Nephron progenitor cell (in vitro differentiated cells): Measurements from ENCODE around the gene ZNF425.

Experiments used
- DNase-seq: peaks from one replicate; pipeline ENCODE4 v3.0.0; 2021
- H3K27ac Mint-ChIP-seq: 2 replicates; pipeline ENCODE4 v1.8.0; 2021; ENCODE audit warnings: mild to moderate bottlenecking, moderate library complexity, mixed read lengths
- H3K27me3 Mint-ChIP-seq: 2 replicates; pipeline ENCODE4 v1.8.0; 2021; ENCODE audit warnings: mild to moderate bottlenecking, low read depth, mixed read lengths; ENCODE audit not compliant: poor library complexity
- H3K36me3 Mint-ChIP-seq: 2 replicates; pipeline ENCODE4 v1.8.0; 2021; ENCODE audit warnings: low read depth, mixed read lengths
- H3K4me1 Mint-ChIP-seq: 2 replicates; pipeline ENCODE4 v1.8.0; 2021; ENCODE audit warnings: mixed read lengths
- H3K4me3 Mint-ChIP-seq: 2 replicates; pipeline ENCODE4 v1.8.0; 2021; ENCODE audit warnings: mild to moderate bottlenecking, moderate library complexity, mixed read lengths
- H3K9me3 Mint-ChIP-seq: 2 replicates; pipeline ENCODE4 v1.8.0; 2021; ENCODE audit warnings: mild to moderate bottlenecking, moderate library complexity, mixed read lengths
- TF ChIP-seq, protein P1 (sequence below): fragments of 200-600 bp; sonication (generic); IDR thresholded peaks from 2 replicates; pipeline ENCODE4 v1.5.0; 2021; ENCODE audit warnings: antibody characterized with exemption

The ZNF425 gene

DNA sequence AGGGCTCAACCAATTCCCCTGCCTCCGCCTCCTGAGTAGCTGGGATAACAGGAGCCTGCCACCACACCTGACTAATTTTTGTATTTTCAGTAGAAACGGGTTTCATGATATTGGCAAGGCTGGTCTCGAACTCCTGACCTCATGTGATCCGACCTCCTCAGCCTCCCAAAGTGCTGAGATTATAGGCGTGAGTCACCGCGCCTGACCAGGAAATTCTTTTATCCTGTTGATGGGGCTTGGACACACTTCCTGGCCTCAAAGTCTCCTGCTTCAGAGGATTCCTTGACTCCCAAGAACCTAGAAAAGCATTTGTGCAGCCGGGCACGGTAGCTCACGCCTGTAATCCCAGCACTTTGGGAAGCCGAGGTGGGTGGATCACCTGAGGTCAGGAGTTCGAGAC lies 16.2 kb downstream of the ZNF425 start:
- Mint-ChIP-seq H3K4me3 (no peak overlapping the region), H3K27me3 (peaks cover 3% of the 10 kb centered on the region), H3K9me3 (no peaks in the 10 kb centered on the region), H3K27ac (no peak overlapping the region), H3K4me1 (no peaks in the 10 kb centered on the region), H3K36me3 (peaks cover 34% of the 10 kb centered on the region)
- no peak for DNase-seq
- TF ChIP-seq, protein P1, sequence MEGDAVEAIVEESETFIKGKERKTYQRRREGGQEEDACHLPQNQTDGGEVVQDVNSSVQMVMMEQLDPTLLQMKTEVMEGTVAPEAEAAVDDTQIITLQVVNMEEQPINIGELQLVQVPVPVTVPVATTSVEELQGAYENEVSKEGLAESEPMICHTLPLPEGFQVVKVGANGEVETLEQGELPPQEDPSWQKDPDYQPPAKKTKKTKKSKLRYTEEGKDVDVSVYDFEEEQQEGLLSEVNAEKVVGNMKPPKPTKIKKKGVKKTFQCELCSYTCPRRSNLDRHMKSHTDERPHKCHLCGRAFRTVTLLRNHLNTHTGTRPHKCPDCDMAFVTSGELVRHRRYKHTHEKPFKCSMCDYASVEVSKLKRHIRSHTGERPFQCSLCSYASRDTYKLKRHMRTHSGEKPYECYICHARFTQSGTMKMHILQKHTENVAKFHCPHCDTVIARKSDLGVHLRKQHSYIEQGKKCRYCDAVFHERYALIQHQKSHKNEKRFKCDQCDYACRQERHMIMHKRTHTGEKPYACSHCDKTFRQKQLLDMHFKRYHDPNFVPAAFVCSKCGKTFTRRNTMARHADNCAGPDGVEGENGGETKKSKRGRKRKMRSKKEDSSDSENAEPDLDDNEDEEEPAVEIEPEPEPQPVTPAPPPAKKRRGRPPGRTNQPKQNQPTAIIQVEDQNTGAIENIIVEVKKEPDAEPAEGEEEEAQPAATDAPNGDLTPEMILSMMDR = no peak

DNA sequence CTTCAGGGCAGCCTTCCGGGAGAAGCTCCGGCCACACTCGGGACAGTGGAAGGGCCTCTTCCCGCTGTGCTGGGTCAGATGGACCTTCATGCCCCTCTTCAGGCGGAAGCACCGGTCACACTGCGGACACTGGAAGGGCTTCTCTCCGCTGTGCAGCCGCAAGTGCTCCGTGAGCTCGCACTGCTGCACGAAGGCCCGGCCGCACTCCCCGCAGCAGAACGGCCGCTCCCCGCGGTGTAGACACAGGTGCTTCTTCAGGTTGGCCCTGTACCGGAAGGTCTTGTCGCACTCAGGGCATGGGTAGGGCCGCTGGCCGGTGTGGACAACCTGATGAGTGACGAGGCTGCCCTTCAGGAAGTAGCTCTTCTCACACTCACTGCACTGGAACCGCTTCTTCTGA lies 21.4 kb downstream of the ZNF425 start:
- Mint-ChIP-seq H3K27ac (peak overlapping the region; percentile 92), H3K4me1 (peaks cover 5% of the 10 kb centered on the region), H3K9me3 (no peaks in the 10 kb centered on the region), H3K27me3 (peaks cover 3% of the 10 kb centered on the region), H3K4me3 (no peak overlapping the region), H3K36me3 (peaks cover 41% of the 10 kb centered on the region)
- TF ChIP-seq, protein P1 = no peak
- DNase-seq = no peak

DNA sequence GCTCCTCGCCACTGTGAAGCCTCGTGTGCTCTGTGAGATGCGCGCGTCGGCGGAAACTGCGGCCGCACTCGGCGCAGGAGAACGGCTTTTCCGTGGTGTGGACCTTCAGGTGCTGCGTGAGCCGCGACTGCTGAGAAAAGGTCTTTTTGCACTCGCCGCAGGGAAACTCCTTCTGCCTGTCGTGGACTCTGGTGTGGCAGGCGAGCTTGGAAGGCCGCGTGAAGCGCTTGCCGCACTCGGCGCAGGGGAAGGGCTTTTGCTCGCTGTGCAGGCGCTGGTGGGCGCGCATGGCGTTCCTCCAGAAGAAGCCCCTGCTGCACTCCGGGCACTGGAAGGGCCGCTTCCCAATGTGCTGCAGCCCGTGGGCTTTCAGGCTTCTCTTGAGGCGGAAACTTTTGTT lies 21.9 kb downstream of the ZNF425 start:
- Mint-ChIP-seq H3K27ac (no peak overlapping the region), H3K36me3 (peaks cover 37% of the 10 kb centered on the region), H3K4me3 (no peak overlapping the region), H3K9me3 (no peaks in the 10 kb centered on the region), H3K4me1 (peaks cover 7% of the 10 kb centered on the region), H3K27me3 (peaks cover under 1% of the 10 kb centered on the region)
- TF ChIP-seq, protein P1 = no peak
- no peak for DNase-seq

DNA sequence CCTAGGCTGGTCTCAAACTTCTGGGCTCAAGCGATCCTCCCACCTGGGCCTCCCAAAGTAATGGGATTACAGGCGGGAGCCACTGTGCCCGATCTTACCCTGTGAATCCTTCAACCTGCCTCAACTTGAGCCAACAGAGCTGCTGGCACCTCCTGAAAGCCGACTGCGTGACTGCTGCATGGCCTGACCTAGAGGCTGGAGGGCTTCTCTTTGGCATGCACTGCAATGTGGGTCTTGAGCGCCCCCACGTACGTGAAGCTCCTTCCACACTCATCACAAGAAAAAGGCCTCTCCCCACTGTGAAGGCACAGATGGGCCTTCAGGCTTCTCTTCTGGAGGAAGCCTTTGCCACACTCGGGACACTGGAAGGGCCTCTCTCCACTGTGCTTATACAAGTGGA lies 22.7 kb downstream of the ZNF425 start:
- H3K4me3 Mint-ChIP-seq = no peak overlapping the region

DNA sequence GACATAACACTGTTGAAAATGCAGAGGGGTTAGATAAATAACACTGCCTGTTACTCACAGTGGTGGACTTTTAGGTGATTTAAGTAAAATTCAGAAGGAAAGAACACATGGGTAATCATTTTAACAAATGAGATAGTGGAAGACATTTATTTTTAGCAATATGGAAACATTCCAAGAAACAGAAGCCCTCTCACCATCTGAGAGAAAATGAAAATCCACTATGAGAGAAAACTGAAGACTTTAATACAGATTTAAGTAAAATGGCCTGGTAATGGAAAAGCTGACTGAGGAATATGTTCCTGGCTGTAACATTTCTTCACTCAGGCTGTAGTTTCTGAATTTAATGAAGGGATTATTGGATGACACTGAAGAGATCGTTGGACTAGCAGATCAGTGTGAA lies 23.5 kb downstream of the ZNF425 start:
- TF ChIP-seq, protein P1 = no peak
- H3K27me3 Mint-ChIP-seq = no peaks in the 10 kb centered on the region
- peaks cover 30% of the 10 kb centered on the region for H3K36me3 Mint-ChIP-seq
- H3K9me3 Mint-ChIP-seq = no peaks in the 10 kb centered on the region
- DNase-seq = no peak
- no peak overlapping the region for H3K27ac Mint-ChIP-seq
- H3K4me3 Mint-ChIP-seq = no peak overlapping the region
- peaks cover 10% of the 10 kb centered on the region for H3K4me1 Mint-ChIP-seq

More for the DNA sequence above, 22.7 kb downstream of the ZNF425 start:
- Mint-ChIP-seq H3K4me1 (peaks cover 10% of the 10 kb centered on the region), H3K27ac (no peak overlapping the region), H3K36me3 (peaks cover 30% of the 10 kb centered on the region), H3K27me3 (no peaks in the 10 kb centered on the region), H3K9me3 (no peaks in the 10 kb centered on the region)
- TF ChIP-seq, protein P1 = no peak
- DNase-seq = no peak

DNA sequence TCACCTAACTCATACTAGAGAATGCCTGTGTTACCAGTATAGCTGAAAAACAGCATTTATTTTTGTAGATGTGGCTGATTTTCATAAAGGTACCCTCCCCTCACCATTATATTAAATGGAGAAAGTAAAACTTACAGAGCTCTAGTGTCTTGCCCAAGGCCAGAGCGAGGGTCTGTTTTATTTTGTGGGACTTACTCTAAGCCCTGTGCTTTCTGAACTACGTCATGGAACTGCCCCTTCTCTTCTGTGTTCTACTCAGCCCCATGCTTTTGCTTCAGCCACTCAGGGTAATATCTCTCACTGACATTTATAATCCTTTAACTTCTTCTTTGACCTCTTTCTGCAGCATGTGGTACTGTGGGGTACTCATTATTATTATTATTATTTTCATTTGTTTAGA lies 25.3 kb downstream of the ZNF425 start:
- Mint-ChIP-seq H3K36me3 (peaks cover 25% of the 10 kb centered on the region), H3K27me3 (peaks cover 2% of the 10 kb centered on the region), H3K9me3 (no peaks in the 10 kb centered on the region), H3K4me1 (peaks cover 10% of the 10 kb centered on the region), H3K27ac (no peak overlapping the region), H3K4me3 (no peak overlapping the region)
- no peak for DNase-seq
- TF ChIP-seq, protein P1 = no peak
